Keratinocyte (primary cell): Measurements from ENCODE around the gene NCOA3.
"Not testable (repeated sequence)": the region's sequence is repeated elsewhere in the genome, so short reads cannot be mapped to it uniquely, and the experiment has no call there.

Source experiments
- EZH2 ChIP-seq: IDR thresholded peaks from one replicate; pipeline ENCODE4 v1.6.1; 2012; ENCODE audit warnings: inconsistent platforms, mild to moderate bottlenecking, low read length, moderate library complexity
- TF ChIP-seq, protein P1 (sequence below), 3 experiments: IDR thresholded peaks in 1 of 3; conservative IDR thresholded peaks in 1 of 3; optimal IDR thresholded peaks in 1 of 3; 2 replicates in 2 of 3; 3 replicates in 1 of 3; pipeline versions ENCODE3 to v1.5.1; 2011; ENCODE audit warnings: low read length in 3 of 3, mild to moderate bottlenecking in 3 of 3, moderate library complexity in 2 of 3, control low read depth in 1 of 3, inconsistent platforms in 1 of 3; ENCODE audit not compliant: insufficient read depth in 2 of 3; ENCODE audit errors: extremely low read depth in 1 of 3

DNA sequence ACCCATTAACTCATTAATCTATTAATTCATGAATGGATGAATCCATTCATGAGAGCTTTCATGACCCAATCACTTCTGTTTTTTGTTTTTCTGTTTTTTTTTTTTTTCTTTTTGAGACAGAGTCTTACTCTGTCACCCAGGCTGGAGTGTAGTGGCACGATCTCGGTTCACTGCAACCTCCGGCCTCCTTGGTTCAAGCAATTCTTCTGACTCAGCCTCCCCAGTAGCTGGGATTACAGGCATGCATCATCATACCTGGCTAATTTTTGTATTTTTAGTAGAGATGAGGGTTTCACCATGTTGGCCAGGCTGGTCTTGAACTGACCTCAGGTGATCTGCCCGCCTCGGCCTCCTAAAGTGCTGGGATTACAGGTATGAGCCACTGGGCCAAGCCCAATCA lies 39.8 kb upstream of the NCOA3 start:
- TF ChIP-seq, protein P1, sequence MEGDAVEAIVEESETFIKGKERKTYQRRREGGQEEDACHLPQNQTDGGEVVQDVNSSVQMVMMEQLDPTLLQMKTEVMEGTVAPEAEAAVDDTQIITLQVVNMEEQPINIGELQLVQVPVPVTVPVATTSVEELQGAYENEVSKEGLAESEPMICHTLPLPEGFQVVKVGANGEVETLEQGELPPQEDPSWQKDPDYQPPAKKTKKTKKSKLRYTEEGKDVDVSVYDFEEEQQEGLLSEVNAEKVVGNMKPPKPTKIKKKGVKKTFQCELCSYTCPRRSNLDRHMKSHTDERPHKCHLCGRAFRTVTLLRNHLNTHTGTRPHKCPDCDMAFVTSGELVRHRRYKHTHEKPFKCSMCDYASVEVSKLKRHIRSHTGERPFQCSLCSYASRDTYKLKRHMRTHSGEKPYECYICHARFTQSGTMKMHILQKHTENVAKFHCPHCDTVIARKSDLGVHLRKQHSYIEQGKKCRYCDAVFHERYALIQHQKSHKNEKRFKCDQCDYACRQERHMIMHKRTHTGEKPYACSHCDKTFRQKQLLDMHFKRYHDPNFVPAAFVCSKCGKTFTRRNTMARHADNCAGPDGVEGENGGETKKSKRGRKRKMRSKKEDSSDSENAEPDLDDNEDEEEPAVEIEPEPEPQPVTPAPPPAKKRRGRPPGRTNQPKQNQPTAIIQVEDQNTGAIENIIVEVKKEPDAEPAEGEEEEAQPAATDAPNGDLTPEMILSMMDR (optimal IDR thresholded peaks at IDR 0.05 in 1 of 3, IDR thresholded peaks at IDR 0.05 in 1 of 3, conservative IDR thresholded peaks at IDR 0.05 in 1 of 3; ENCODE audit: extremely low read depth in 1 of 3, insufficient read depth in 2 of 3, low read length in 3 of 3): not testable (repeated sequence)
- TF ChIP-seq EZH2: not testable (repeated sequence)
